ENCODE measurements around the gene DYNLT5. TPM values are rescaled to one million over a fixed set of nuclear protein-coding genes. Genes with fewer than 3 reads are reported as not detected.

DYNLT5 gene
- polyA plus RNA-seq, 3 donors: 0.08 to 0.54 (median 0.28) TPM

DNA sequence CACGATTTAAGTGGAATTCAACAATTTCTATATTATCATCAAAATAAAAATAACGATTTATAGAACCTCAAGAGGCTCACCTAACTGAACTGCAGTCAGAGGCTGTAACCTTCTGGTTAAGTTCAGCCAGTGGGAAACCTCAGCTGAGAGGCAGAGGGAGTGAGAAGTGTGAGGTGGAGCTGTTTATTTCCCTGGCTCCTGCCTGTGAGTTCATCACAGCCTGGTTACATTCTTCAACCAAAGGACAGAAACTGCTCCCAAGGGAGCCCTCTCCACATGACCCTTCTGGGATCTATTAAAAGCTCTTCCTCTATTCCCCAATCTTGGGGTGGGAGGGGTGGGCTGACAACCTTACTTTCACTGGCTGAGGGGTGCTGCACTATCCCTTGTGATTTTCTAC lies 22.2 kb downstream of the DYNLT5 start:
- Mint-ChIP-seq H3K9me3 (peaks cover 1 to 7% (median 3%) of the 10 kb centered on the region in 7 donors), H3K27ac (no peak overlapping the region), H3K4me3 (no peak overlapping the region), H3K4me1 (no peaks in the 10 kb centered on the region), H3K27me3 (ENCODE audit: low read depth in 3 of 3) (no peaks in the 10 kb centered on the region), H3K36me3 (peaks cover 3 to 26% of the 10 kb centered on the region in 2 donors)
- Histone ChIP-seq H3K27me3 (ENCODE audit: control insufficient read depth in 2 of 2, insufficient read depth in 2 of 2, low read length in 2 of 2) (no peaks in the 10 kb centered on the region), H3K9me3 (replicated peaks in 1 of 2; ENCODE audit: control insufficient read depth in 1 of 2, insufficient read depth in 1 of 2, low read length in 2 of 2) (no peaks in the 10 kb centered on the region), H3K4me2 (replicated peaks; ENCODE audit: extremely low read depth, low read length, poor library complexity, severe bottlenecking) (no peak overlapping the region), H3K4me3 (replicated peaks in 1 of 3; ENCODE audit: low read depth in 2 of 3, low read length in 3 of 3) (no peak overlapping the region), H3K36me3 (replicated peaks in 1 of 2; ENCODE audit: control insufficient read depth in 1 of 2, insufficient read depth in 2 of 2, low read length in 2 of 2) (no peaks in the 10 kb centered on the region), H3K27ac (ENCODE audit: low read depth in 1 of 2, low read length in 2 of 2) (no peak overlapping the region), H3K4me1 (ENCODE audit: control insufficient read depth in 1 of 2, insufficient read depth in 2 of 2, low read length in 2 of 2) (no peaks in the 10 kb centered on the region), H4K20me1 (ENCODE audit: insufficient read depth, low read length) (no peaks in the 10 kb centered on the region), H3K79me2 (ENCODE audit: insufficient read depth, low read length) (no peaks in the 10 kb centered on the region), H3K9ac (ENCODE audit: insufficient read depth, low read length, poor library complexity, severe bottlenecking) (no peak overlapping the region), H2AFZ (ENCODE audit: insufficient read depth, low read depth, low read length, poor library complexity, severe bottlenecking) (no peak overlapping the region)
- DNase-seq: no peak
- TF ChIP-seq, protein P1, sequence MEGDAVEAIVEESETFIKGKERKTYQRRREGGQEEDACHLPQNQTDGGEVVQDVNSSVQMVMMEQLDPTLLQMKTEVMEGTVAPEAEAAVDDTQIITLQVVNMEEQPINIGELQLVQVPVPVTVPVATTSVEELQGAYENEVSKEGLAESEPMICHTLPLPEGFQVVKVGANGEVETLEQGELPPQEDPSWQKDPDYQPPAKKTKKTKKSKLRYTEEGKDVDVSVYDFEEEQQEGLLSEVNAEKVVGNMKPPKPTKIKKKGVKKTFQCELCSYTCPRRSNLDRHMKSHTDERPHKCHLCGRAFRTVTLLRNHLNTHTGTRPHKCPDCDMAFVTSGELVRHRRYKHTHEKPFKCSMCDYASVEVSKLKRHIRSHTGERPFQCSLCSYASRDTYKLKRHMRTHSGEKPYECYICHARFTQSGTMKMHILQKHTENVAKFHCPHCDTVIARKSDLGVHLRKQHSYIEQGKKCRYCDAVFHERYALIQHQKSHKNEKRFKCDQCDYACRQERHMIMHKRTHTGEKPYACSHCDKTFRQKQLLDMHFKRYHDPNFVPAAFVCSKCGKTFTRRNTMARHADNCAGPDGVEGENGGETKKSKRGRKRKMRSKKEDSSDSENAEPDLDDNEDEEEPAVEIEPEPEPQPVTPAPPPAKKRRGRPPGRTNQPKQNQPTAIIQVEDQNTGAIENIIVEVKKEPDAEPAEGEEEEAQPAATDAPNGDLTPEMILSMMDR (IDR thresholded peaks at IDR 0.05): no peak
- intact Hi-C loops (cut with micrococcal nuclease): no loop called here
- WGBS (ENCODE audit: insufficient coverage): no CpG with 5 or more reads among the region's 2 CpGs

GRCh38 chr1:66775646-66776045 lies 23.4 kb downstream of the DYNLT5 start:
- Histone ChIP-seq H3K4me3 (replicated peaks in 1 of 3; ENCODE audit: low read depth in 2 of 3, low read length in 3 of 3) (no peak overlapping the region), H3K4me2 (replicated peaks; ENCODE audit: extremely low read depth, low read length, poor library complexity, severe bottlenecking) (no peak overlapping the region), H3K27me3 (ENCODE audit: control insufficient read depth in 2 of 2, insufficient read depth in 2 of 2, low read length in 2 of 2) (no peaks in the 10 kb centered on the region), H2AFZ (ENCODE audit: insufficient read depth, low read depth, low read length, poor library complexity, severe bottlenecking) (no peak overlapping the region), H3K9me3 (replicated peaks in 1 of 2; ENCODE audit: control insufficient read depth in 1 of 2, insufficient read depth in 1 of 2, low read length in 2 of 2) (peaks cover 4 to 6% of the 10 kb centered on the region in 2 donors), H3K9ac (ENCODE audit: insufficient read depth, low read length, poor library complexity, severe bottlenecking) (no peak overlapping the region), H3K36me3 (replicated peaks in 1 of 2; ENCODE audit: control insufficient read depth in 1 of 2, insufficient read depth in 2 of 2, low read length in 2 of 2) (no peaks in the 10 kb centered on the region), H3K79me2 (ENCODE audit: insufficient read depth, low read length) (no peaks in the 10 kb centered on the region), H4K20me1 (ENCODE audit: insufficient read depth, low read length) (no peaks in the 10 kb centered on the region), H3K4me1 (ENCODE audit: control insufficient read depth in 1 of 2, insufficient read depth in 2 of 2, low read length in 2 of 2) (no peaks in the 10 kb centered on the region), H3K27ac (ENCODE audit: low read depth in 1 of 2, low read length in 2 of 2) (no peak overlapping the region)
- Mint-ChIP-seq H3K9me3 (peaks cover 3 to 16% (median 15%) of the 10 kb centered on the region in 7 donors), H3K36me3 (peaks cover 3 to 26% of the 10 kb centered on the region in 2 donors), H3K27me3 (ENCODE audit: low read depth in 3 of 3) (no peaks in the 10 kb centered on the region), H3K27ac (no peak overlapping the region), H3K4me3 (no peak overlapping the region), H3K4me1 (no peaks in the 10 kb centered on the region)
- WGBS (ENCODE audit: insufficient coverage): 100% methylated on average over 2 of the region's 3 CpGs
- intact Hi-C loops (cut with micrococcal nuclease): no loop called here
- no peak for DNase-seq
- TF ChIP-seq, protein P1 (IDR thresholded peaks at IDR 0.05): no peak

Measured in CD14-positive monocyte (primary cell).